HAP-1 (cell line): ENCODE results near the gene MINK1.

Source experiments
- DNase-seq, 2 experiments: peaks; one replicate each; pipeline ENCODE4 v3.0.0-alpha.2; 2016 to 2020; ENCODE audit warnings: low spot score in 2 of 2
- H3K27me3 ChIP-seq: fragments of 250-450 bp; sonication (Bioruptor Pico); 2 replicates; pipeline ENCODE4 v1.5.1; 2020; ENCODE audit warnings: low read depth, mild to moderate bottlenecking, moderate library complexity
- H3K36me3 ChIP-seq: fragments of 250-450 bp; sonication (Bioruptor Pico); replicated peaks from 2 replicates; pipeline ENCODE4 v1.5.1; 2020; ENCODE audit warnings: mild to moderate bottlenecking
- H3K4me1 ChIP-seq: fragments of 250-450 bp; sonication (Bioruptor Pico); 2 replicates; pipeline ENCODE4 v1.5.1; 2020; ENCODE audit warnings: mild to moderate bottlenecking
- H3K4me3 ChIP-seq: fragments of 250-450 bp; sonication (Bioruptor Pico); 2 replicates; pipeline ENCODE4 v1.5.1; 2020; ENCODE audit warnings: mild to moderate bottlenecking, moderate library complexity
- H3K9me3 ChIP-seq: fragments of 250-450 bp; sonication (Bioruptor Pico); 2 replicates; pipeline ENCODE4 v1.5.1; 2020; ENCODE audit warnings: mild to moderate bottlenecking, moderate library complexity
- in situ Hi-C: fragments of 300-500 bp; cut with MboI; formaldehyde crosslinking; loops from 3 replicates; pipeline ENCODE4 v1.14.3; 2020; ENCODE audit warnings: low sequenced_read_pairs, inconsistent platforms, mixed read lengths

MINK1 gene

DNA sequence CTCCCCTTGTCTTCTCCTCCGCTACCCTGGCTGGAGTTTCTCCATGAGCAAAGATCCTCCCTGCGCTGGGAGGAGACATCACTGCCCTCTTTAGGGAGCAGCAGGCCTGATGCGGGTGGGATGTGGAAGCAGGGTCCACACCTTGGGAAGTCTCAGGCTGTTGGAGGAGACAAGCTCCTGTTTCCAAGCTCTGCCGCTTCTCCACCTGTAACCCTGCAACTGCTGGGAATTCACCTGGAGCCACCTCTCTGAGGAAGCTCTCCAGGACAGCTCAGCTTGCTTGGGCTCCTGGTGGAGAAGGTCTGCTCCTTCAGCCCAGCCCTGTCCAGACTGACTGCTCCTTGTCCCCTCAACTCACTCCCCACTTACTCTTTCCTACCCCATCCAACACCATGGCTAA is 51.3 kb downstream of the MINK1 start:
- no peak for DNase-seq
- peaks cover 43% of the 10 kb centered on the region for H3K36me3 ChIP-seq
- H3K27me3 ChIP-seq, result no peaks in the 10 kb centered on the region
- H3K4me1 ChIP-seq, result no peaks in the 10 kb centered on the region
- H3K9me3 ChIP-seq, result no peaks in the 10 kb centered on the region
- in situ Hi-C loops, result loop anchor here (5.0 to 10.0 kb wide), 2 partner anchors 152 to 320 kb away; partner anchors contain the start of genes GGT6 and MED11
- H3K4me3 ChIP-seq, result no peak overlapping the region

DNA sequence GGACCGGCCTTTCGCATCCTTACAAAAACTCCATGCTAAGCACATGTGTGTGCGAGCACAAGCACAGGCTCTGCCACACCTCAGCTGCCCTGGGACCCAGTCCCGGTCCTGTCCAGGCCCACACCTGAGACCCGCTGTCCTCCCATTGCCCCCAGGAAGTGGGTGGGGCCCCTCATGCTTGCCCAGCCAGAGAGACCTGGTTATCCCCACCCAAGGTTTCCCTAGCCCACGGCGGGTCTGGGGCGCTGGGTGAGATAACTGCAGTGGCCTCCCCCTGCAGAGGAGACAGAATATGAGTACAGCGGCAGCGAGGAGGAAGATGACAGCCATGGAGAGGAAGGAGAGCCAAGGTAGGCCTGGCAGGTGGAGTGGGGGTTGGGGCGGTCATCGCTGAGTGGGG is 53.7 kb downstream of the MINK1 start:
- Histone ChIP-seq H3K36me3 (peaks cover 46% of the 10 kb centered on the region), H3K4me3 (no peak overlapping the region), H3K27me3 (no peaks in the 10 kb centered on the region), H3K9me3 (no peaks in the 10 kb centered on the region), H3K4me1 (no peaks in the 10 kb centered on the region)
- in situ Hi-C loops, result loop anchor here (10.0 kb wide), 1 partner anchor 322 kb away; the partner anchor contains the start of gene GGT6
- no peak for DNase-seq

DNA sequence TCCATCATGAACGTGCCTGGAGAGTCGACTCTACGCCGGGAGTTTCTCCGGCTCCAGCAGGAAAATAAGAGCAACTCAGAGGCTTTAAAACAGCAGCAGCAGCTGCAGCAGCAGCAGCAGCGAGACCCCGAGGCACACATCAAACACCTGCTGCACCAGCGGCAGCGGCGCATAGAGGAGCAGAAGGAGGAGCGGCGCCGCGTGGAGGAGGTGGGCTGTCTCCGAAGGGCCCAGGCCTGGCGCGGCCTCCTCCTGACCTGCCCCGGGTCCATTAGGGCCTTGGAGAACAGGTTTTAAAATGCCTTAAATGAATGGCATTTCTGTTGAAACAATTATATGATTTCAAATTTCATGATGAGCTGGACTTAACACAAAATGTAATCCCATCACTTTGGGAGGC is 54.4 kb downstream of the MINK1 start:
- in situ Hi-C loops, result loop anchor here (10.0 kb wide), 1 partner anchor 323 kb away; the partner anchor contains the start of gene GGT6
- no peaks in the 10 kb centered on the region for H3K9me3 ChIP-seq
- no peak overlapping the region for H3K4me3 ChIP-seq
- no peaks in the 10 kb centered on the region for H3K4me1 ChIP-seq
- DNase-seq, result no peak
- peaks cover 44% of the 10 kb centered on the region for H3K36me3 ChIP-seq
- no peaks in the 10 kb centered on the region for H3K27me3 ChIP-seq

DNA sequence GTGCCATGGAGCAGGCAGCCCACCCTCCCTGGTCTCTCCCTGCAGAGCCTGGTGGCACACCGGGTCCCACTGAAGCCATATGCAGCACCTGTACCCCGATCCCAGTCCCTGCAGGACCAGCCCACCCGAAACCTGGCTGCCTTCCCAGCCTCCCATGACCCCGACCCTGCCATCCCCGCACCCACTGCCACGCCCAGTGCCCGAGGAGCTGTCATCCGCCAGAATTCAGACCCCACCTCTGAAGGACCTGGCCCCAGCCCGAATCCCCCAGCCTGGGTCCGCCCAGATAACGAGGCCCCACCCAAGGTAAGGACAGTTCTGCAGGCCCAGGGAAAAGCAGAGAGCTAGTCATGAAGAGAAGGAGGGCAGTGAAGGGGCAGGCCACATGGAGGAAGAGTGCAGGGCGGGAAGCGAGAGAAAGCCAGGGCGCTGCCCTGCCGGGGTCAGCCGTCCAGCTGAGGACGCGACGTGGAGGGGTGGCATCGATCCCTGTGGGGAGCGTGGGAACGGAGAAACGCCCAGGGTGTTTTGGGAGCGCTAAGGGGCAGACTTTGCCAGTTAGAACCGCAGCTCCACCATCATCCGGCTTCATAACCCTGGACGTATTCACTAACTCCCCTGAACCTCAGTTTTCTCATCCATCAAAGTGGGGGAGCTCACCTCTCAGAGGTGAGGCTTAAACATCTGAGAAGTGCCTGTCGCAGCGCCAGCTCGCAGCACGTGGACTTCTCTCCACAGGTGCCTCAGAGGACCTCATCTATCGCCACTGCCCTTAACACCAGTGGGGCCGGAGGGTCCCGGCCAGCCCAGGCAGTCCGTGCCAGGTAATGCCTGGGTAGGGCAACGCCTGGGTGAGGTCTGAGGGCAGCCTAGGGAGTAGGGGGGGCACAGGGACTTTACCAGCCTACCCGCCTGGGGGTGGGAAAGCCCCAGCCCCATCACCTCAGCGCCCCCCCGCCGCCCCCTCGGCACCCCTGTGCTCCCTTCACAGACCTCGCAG is 58.6 kb downstream of the MINK1 start:
- Histone ChIP-seq H3K36me3 (peaks cover 48% of the 10 kb centered on the region), H3K9me3 (no peaks in the 10 kb centered on the region), H3K4me3 (no peak overlapping the region), H3K4me1 (no peaks in the 10 kb centered on the region), H3K27me3 (no peaks in the 10 kb centered on the region)
- DNase-seq, result no peak
- in situ Hi-C loops, result no loop called here

DNA sequence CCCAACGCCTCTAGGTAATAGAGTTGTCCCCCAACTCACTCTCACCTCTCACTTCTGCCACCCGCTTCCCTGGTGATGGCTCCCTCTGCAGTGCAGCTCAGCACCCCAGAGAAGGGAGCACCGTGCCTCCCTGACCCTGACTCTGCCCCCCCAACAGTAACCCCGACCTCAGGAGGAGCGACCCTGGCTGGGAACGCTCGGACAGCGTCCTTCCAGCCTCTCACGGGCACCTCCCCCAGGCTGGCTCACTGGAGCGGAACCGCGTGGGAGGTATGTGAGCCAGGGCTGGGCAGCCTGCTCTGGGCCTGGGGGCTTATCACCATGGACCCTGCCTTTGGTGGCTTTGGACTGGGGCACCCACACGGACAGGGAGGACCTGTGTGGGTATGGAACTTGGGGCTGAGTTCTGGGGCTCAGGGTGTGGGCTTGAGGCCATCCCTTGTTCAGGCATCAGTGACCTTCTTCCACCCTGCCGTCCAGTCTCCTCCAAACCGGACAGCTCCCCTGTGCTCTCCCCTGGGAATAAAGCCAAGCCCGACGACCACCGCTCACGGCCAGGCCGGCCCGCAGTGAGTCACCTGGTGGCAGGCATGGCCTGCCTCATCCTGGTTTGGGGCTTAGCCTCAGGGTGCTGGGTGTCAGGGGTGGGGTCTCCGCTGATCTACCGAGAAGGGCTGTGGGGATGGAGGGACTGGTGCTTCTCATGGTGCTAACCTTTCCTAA is 59.5 kb downstream of the MINK1 start:
- Histone ChIP-seq H3K4me1 (no peaks in the 10 kb centered on the region), H3K27me3 (no peaks in the 10 kb centered on the region), H3K4me3 (no peak overlapping the region), H3K9me3 (no peaks in the 10 kb centered on the region), H3K36me3 (peaks cover 45% of the 10 kb centered on the region)
- in situ Hi-C loops, result no loop called here
- no peak for DNase-seq

DNA sequence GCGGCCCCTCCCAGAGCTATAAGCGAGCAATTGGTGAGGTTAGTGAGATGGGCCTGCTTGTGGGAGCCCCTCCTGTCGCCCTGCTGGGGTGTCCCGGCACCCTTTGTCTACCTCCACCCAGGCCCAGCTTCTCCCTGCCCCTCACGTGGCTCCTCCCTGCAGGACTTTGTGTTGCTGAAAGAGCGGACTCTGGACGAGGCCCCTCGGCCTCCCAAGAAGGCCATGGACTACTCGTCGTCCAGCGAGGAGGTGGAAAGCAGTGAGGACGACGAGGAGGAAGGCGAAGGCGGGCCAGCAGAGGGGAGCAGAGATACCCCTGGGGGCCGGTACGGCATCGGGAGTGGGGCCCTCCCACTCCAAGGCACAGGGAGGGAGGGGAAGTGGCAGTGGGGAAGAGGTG is 60.1 kb downstream of the MINK1 start:
- in situ Hi-C loops, result no loop called here
- no peaks in the 10 kb centered on the region for H3K27me3 ChIP-seq
- H3K4me1 ChIP-seq, result no peaks in the 10 kb centered on the region
- DNase-seq, result no peak
- H3K36me3 ChIP-seq, result peaks cover 41% of the 10 kb centered on the region
- H3K9me3 ChIP-seq, result no peaks in the 10 kb centered on the region
- H3K4me3 ChIP-seq, result no peak overlapping the region

DNA sequence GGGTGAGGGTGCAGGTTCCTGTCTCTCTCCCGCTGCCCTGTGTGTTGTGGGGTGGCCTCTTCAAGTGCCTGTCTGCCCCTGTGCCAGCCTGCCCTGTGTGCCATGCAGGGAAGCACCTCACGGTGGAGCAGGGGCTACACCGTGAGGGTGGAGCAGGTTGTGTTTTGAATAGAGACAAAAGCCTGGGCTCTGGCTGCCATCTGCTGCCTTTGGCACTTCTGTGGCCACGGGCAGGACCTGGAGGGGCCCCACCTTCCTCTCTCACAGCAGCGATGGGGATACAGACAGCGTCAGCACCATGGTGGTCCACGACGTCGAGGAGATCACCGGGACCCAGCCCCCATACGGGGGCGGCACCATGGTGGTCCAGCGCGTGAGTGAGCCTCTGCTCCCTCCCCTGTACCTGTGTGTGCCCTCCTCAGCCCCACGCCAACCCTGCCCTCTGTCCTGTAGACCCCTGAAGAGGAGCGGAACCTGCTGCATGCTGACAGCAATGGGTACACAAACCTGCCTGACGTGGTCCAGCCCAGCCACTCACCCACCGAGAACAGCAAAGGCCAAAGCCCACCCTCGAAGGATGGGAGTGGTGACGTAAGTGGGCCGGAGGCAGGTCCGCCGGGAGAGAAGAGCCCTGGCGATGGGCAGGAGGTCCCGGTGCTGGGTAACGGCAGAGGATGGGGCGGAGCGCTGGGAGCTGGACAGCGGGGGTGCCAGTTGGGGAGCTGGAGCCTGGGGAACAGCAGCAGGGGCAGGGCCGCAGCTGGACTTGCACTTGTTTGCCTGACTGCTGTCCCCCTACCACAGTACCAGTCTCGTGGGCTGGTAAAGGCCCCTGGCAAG is 60.8 kb downstream of the MINK1 start:
- no peaks in the 10 kb centered on the region for H3K4me1 ChIP-seq
- no peaks in the 10 kb centered on the region for H3K27me3 ChIP-seq
- H3K4me3 ChIP-seq, result no peak overlapping the region
- in situ Hi-C loops, result no loop called here
- no peak for DNase-seq
- no peaks in the 10 kb centered on the region for H3K9me3 ChIP-seq
- H3K36me3 ChIP-seq, result peaks cover 38% of the 10 kb centered on the region

DNA sequence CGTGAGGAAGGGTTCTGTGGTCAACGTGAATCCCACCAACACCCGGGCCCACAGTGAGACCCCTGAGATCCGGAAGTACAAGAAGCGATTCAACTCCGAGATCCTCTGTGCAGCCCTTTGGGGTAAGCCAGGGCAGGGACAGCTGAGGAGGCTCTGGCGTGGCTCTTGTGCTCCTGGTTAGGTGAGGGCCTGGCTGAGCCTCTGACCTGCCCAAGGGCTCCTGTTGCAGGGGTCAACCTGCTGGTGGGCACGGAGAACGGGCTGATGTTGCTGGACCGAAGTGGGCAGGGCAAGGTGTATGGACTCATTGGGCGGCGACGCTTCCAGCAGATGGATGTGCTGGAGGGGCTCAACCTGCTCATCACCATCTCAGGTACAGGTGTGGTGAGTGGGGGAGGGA is 62.0 kb downstream of the MINK1 start:
- H3K4me1 ChIP-seq, result no peaks in the 10 kb centered on the region
- H3K36me3 ChIP-seq, result peaks cover 33% of the 10 kb centered on the region
- no peaks in the 10 kb centered on the region for H3K9me3 ChIP-seq
- no peak for DNase-seq
- in situ Hi-C loops, result no loop called here
- H3K27me3 ChIP-seq, result no peaks in the 10 kb centered on the region
- H3K4me3 ChIP-seq, result no peak overlapping the region

DNA sequence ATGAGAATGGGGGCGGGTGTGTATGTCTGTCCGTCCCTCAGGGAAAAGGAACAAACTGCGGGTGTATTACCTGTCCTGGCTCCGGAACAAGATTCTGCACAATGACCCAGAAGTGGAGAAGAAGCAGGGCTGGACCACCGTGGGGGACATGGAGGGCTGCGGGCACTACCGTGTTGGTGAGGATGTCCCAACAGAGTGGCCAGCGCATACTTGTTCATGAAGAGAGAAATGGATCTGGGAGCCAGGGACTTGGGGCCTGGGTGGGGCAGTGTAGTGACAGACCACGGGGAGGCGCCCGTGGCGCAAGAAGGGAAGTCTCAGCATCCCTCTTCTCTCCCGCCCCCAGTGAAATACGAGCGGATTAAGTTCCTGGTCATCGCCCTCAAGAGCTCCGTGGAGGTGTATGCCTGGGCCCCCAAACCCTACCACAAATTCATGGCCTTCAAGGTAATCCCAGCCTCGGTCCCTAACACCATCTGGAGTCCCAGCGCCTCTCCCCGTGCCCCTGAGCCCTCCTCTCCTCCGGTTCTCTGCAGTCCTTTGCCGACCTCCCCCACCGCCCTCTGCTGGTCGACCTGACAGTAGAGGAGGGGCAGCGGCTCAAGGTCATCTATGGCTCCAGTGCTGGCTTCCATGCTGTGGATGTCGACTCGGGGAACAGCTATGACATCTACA is 62.7 kb downstream of the MINK1 start:
- Histone ChIP-seq H3K4me3 (no peak overlapping the region), H3K4me1 (no peaks in the 10 kb centered on the region), H3K27me3 (no peaks in the 10 kb centered on the region), H3K36me3 (peaks cover 27% of the 10 kb centered on the region), H3K9me3 (no peaks in the 10 kb centered on the region)
- in situ Hi-C loops, result no loop called here
- DNase-seq, result peak in 1 of 2 experiments; percentile 48

DNA sequence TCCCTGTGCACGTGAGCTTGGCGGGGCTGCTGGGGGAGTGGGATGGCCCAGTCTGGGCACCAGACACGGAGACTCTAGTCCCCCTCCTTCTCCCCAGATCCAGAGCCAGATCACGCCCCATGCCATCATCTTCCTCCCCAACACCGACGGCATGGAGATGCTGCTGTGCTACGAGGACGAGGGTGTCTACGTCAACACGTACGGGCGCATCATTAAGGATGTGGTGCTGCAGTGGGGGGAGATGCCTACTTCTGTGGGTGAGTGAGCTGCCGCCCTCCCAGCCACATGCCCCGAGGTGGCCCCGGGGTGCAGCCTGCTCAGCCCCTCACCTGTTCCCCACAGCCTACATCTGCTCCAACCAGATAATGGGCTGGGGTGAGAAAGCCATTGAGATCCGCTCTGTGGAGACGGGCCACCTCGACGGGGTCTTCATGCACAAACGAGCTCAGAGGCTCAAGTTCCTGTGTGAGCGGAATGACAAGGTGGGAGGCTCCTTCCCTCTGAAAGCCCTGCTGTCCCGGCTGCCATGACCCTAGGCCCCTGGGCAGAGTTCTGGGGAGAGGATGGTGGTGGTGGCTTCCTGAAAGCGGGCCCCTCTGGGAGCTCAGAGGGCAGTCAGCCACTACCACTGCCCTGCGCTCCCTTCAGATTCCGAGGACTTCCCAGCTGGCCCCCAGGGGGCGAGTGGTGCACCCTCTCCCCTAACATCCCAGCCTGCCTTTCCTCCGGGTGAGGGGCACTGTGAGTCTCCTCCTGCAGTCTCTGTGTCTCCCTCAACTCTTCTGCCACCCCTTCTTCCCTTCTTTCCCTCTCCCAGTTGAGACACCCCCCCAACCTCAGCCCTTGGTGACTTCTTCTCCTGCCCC is 63.4 kb downstream of the MINK1 start:
- H3K9me3 ChIP-seq, result no peaks in the 10 kb centered on the region
- peaks cover 27% of the 10 kb centered on the region for H3K36me3 ChIP-seq
- no peak overlapping the region for H3K4me3 ChIP-seq
- DNase-seq, result no peak
- H3K27me3 ChIP-seq, result no peaks in the 10 kb centered on the region
- H3K4me1 ChIP-seq, result no peaks in the 10 kb centered on the region
- in situ Hi-C loops, result no loop called here

DNA sequence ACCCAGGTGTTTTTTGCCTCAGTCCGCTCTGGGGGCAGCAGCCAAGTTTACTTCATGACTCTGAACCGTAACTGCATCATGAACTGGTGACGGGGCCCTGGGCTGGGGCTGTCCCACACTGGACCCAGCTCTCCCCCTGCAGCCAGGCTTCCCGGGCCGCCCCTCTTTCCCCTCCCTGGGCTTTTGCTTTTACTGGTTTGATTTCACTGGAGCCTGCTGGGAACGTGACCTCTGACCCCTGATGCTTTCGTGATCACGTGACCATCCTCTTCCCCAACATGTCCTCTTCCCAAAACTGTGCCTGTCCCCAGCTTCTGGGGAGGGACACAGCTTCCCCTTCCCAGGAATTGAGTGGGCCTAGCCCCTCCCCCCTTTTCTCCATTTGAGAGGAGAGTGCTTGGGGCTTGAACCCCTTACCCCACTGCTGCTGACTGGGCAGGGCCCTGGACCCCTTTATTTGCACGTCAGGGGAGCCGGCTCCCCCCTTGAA is 64.1 kb downstream of the MINK1 start:
- Histone ChIP-seq H3K27me3 (no peaks in the 10 kb centered on the region), H3K4me1 (no peaks in the 10 kb centered on the region), H3K36me3 (peaks cover 27% of the 10 kb centered on the region), H3K9me3 (no peaks in the 10 kb centered on the region), H3K4me3 (no peak overlapping the region)
- in situ Hi-C loops, result no loop called here
- no peak for DNase-seq

DNA sequence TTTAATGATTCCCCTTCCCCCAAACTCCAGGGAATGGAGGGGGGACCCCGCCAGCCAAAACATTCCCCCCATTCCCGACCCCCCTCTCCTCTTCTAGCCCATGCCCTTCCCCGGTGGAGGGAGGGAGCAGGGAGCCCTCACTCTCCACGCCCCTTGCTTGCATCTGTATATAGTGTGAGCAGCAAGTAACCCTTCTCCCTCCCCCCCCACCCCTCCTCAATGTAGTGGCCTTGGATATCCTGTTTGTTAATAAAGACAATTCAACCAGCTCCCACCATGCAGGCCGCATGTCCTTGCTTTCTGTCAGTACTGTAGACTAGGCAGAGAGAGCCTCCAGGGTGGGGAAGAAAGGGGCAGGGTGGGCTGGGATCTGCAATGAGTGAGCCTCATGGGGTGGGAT is 64.6 kb downstream of the MINK1 start:
- Histone ChIP-seq H3K36me3 (peaks cover 22% of the 10 kb centered on the region), H3K27me3 (no peaks in the 10 kb centered on the region), H3K4me1 (no peaks in the 10 kb centered on the region), H3K9me3 (no peaks in the 10 kb centered on the region), H3K4me3 (no peak overlapping the region)
- DNase-seq, result no peak
- in situ Hi-C loops, result no loop called here
